Mesendoderm (in vitro differentiated cells): Measurements from ENCODE around the gene FRZB.

Experiments
- DNase-seq: peaks from one replicate; pipeline ENCODE4 v3.0.0; 2013
- H2AK5ac ChIP-seq: 2 replicates; pipeline ENCODE4 v1.6.1; 2013; ENCODE audit warnings: low read length, inconsistent platforms
- H2BK120ac ChIP-seq: 2 replicates; pipeline ENCODE4 v1.6.1; 2013; ENCODE audit warnings: low read depth, mild to moderate bottlenecking, low read length, moderate library complexity, mixed read lengths
- H2BK15ac ChIP-seq: replicated peaks from 2 replicates; pipeline ENCODE4 v1.6.1; 2013; ENCODE audit warnings: low read depth, mild to moderate bottlenecking, moderate library complexity
- H2BK5ac ChIP-seq: 2 replicates; pipeline ENCODE4 v1.6.1; 2013; ENCODE audit warnings: low read length, inconsistent platforms
- H3K18ac ChIP-seq: 2 replicates; pipeline ENCODE4 v1.6.1; 2013; ENCODE audit warnings: mild to moderate bottlenecking, low read length, mixed read lengths
- H3K23ac ChIP-seq: one replicate; pipeline ENCODE4 v1.6.1; 2013; ENCODE audit warnings: low read length
- H3K27ac ChIP-seq: 2 replicates; pipeline ENCODE4 v1.5.1; 2013; ENCODE audit warnings: low read depth, mild to moderate bottlenecking, inconsistent platforms, low read length, moderate library complexity
- H3K27me3 ChIP-seq: 2 replicates; pipeline ENCODE4 v1.6.1; 2013; ENCODE audit warnings: low read length, control low read depth, mild to moderate bottlenecking, inconsistent platforms; ENCODE audit not compliant: insufficient read depth, poor library complexity
- H3K36me3 ChIP-seq: 2 replicates; pipeline ENCODE4 v1.6.1; 2013; ENCODE audit warnings: low read length, inconsistent platforms; ENCODE audit not compliant: control insufficient read depth, insufficient read depth
- H3K4ac ChIP-seq: one replicate; pipeline ENCODE4 v1.6.1; 2013; ENCODE audit warnings: low read depth, mild to moderate bottlenecking, low read length, moderate library complexity
- H3K4me1 ChIP-seq: 2 replicates; pipeline ENCODE4 v1.6.1; 2013; ENCODE audit warnings: low read depth, low read length, inconsistent platforms; ENCODE audit not compliant: control insufficient read depth
- H3K4me2 ChIP-seq: 2 replicates; pipeline ENCODE4 v1.6.1; 2013; ENCODE audit warnings: low read length
- H3K4me3 ChIP-seq: 2 replicates; pipeline ENCODE4 v1.5.1; 2013; ENCODE audit warnings: mild to moderate bottlenecking, low read length
- H3K56ac ChIP-seq: one replicate; pipeline ENCODE4 v1.6.1; 2013; ENCODE audit warnings: low read length
- H3K79me1 ChIP-seq: 2 replicates; pipeline ENCODE4 v1.6.1; 2013; ENCODE audit warnings: low read length, inconsistent platforms
- H3K79me2 ChIP-seq: 2 replicates; pipeline ENCODE4 v1.6.1; 2013; ENCODE audit warnings: mild to moderate bottlenecking, low read length; ENCODE audit not compliant: control insufficient read depth, insufficient read depth
- H3K9ac ChIP-seq: 2 replicates; pipeline ENCODE4 v1.6.1; 2013; ENCODE audit warnings: low read length, inconsistent platforms
- H4K5ac ChIP-seq: one replicate; pipeline ENCODE4 v1.6.1; 2013; ENCODE audit warnings: low read length
- H4K8ac ChIP-seq: one replicate; pipeline ENCODE4 v1.6.1; 2013; ENCODE audit warnings: low read depth, mild to moderate bottlenecking, control low read depth, low read length, moderate library complexity
- WGBS: extraction: QIAGEN DNeasy Blood & Tissue Kit; methylation state at CpG from one replicate; pipeline ENCODE4 v1.1.7; 2013; ENCODE audit warnings: low lambda C conversion rate, missing lambda C conversion rate; ENCODE audit not compliant: insufficient coverage; ENCODE audit errors: extremely low coverage; 5-methylcytosine and 5-hydroxymethylcytosine counted together

Gene FRZB

GRCh38 chr2:182863642-182864041 lies 2.8 kb downstream of the FRZB start:
- H4K8ac ChIP-seq: no peak overlapping the region
- no peak overlapping the region for H3K4me2 ChIP-seq
- no peak overlapping the region for H3K23ac ChIP-seq
- no peak overlapping the region for H4K5ac ChIP-seq
- H3K27me3 ChIP-seq: peaks cover 3% of the 10 kb centered on the region
- no peak overlapping the region for H2AK5ac ChIP-seq
- H2BK5ac ChIP-seq: no peak overlapping the region
- H2BK120ac ChIP-seq: no peak overlapping the region
- H2BK15ac ChIP-seq: no peak overlapping the region
- no peak overlapping the region for H3K18ac ChIP-seq
- H3K36me3 ChIP-seq: no peaks in the 10 kb centered on the region
- DNase-seq: no peak
- no peak overlapping the region for H3K4me3 ChIP-seq
- no peaks in the 10 kb centered on the region for H3K79me1 ChIP-seq
- no peak overlapping the region for H3K56ac ChIP-seq
- H3K4ac ChIP-seq: no peak overlapping the region
- no peaks in the 10 kb centered on the region for H3K79me2 ChIP-seq
- no peak overlapping the region for H3K9ac ChIP-seq
- no peak overlapping the region for H3K27ac ChIP-seq
- peaks cover 10% of the 10 kb centered on the region for H3K4me1 ChIP-seq

- no peak overlapping the region for H4K5ac ChIP-seq
- H3K27me3 ChIP-seq: peaks cover 3% of the 10 kb centered on the region
- no peak overlapping the region for H3K9ac ChIP-seq
- no peak overlapping the region for H3K4me2 ChIP-seq
- no peak overlapping the region for H2BK120ac ChIP-seq
- DNase-seq: no peak
- no peak overlapping the region for H4K8ac ChIP-seq
- H3K4ac ChIP-seq: no peak overlapping the region
- H2AK5ac ChIP-seq: no peak overlapping the region
- no peak overlapping the region for H2BK15ac ChIP-seq
- H3K56ac ChIP-seq: peak overlapping the region; percentile 17
- no peaks in the 10 kb centered on the region for H3K79me2 ChIP-seq
- no peaks in the 10 kb centered on the region for H3K79me1 ChIP-seq
- no peak overlapping the region for H3K23ac ChIP-seq
- H2BK5ac ChIP-seq: no peak overlapping the region
- peak overlapping the region; percentile 86 for H3K18ac ChIP-seq
- H3K27ac ChIP-seq: no peak overlapping the region
- H3K4me1 ChIP-seq: peaks cover 4% of the 10 kb centered on the region
- H3K4me3 ChIP-seq: no peak overlapping the region
- WGBS: no CpG with 5 or more reads among the region's 5 CpGs
- no peaks in the 10 kb centered on the region for H3K36me3 ChIP-seq
These were observed 4.3 kb downstream of the FRZB start for GRCh38 chr2:182862091-182862490.

- Histone ChIP-seq H3K36me3 (no peaks in the 10 kb centered on the region), H3K79me2 (no peaks in the 10 kb centered on the region), H3K23ac (no peak overlapping the region), H3K56ac (no peak overlapping the region), H3K18ac (no peak overlapping the region), H3K27ac (peak overlapping the region; percentile 48), H3K79me1 (no peaks in the 10 kb centered on the region), H2BK120ac (no peak overlapping the region), H3K4me3 (no peak overlapping the region), H4K8ac (no peak overlapping the region), H3K9ac (no peak overlapping the region), H4K5ac (no peak overlapping the region), H2AK5ac (no peak overlapping the region), H3K4ac (no peak overlapping the region), H3K4me2 (no peak overlapping the region), H3K27me3 (peaks cover 3% of the 10 kb centered on the region), H2BK5ac (no peak overlapping the region), H3K4me1 (peaks cover 2% of the 10 kb centered on the region), H2BK15ac (no peak overlapping the region)
- DNase-seq: peak; percentile 83
- no CpG with 5 or more reads among the region's 2 CpGs for WGBS
These were observed 5.6 kb downstream of the FRZB start for GRCh38 chr2:182860858-182861257.

GRCh38 chr2:182858671-182859070 lies 7.8 kb downstream of the FRZB start:
- Histone ChIP-seq H3K79me2 (no peaks in the 10 kb centered on the region), H4K8ac (no peak overlapping the region), H4K5ac (no peak overlapping the region), H3K23ac (no peak overlapping the region), H3K18ac (no peak overlapping the region), H3K56ac (no peak overlapping the region), H3K27ac (no peak overlapping the region), H3K4ac (no peak overlapping the region), H3K36me3 (no peaks in the 10 kb centered on the region), H2BK5ac (no peak overlapping the region), H3K27me3 (no peaks in the 10 kb centered on the region), H2AK5ac (no peak overlapping the region), H2BK15ac (no peak overlapping the region), H3K79me1 (no peaks in the 10 kb centered on the region), H3K4me1 (peaks cover 2% of the 10 kb centered on the region), H2BK120ac (no peak overlapping the region), H3K4me2 (no peak overlapping the region), H3K4me3 (no peak overlapping the region), H3K9ac (no peak overlapping the region)
- no peak for DNase-seq
- WGBS: no CpG with 5 or more reads among the region's 3 CpGs

- H3K18ac ChIP-seq: no peak overlapping the region
- no peak overlapping the region for H2AK5ac ChIP-seq
- H3K4me1 ChIP-seq: no peaks in the 10 kb centered on the region
- H3K4me3 ChIP-seq: no peak overlapping the region
- no peak overlapping the region for H2BK120ac ChIP-seq
- no peak overlapping the region for H3K9ac ChIP-seq
- no peak overlapping the region for H4K8ac ChIP-seq
- no peak overlapping the region for H3K27ac ChIP-seq
- no peak overlapping the region for H3K56ac ChIP-seq
- H3K79me2 ChIP-seq: no peaks in the 10 kb centered on the region
- H4K5ac ChIP-seq: no peak overlapping the region
- no peak overlapping the region for H2BK5ac ChIP-seq
- H3K4me2 ChIP-seq: no peak overlapping the region
- no CpG with 5 or more reads among the region's 2 CpGs for WGBS
- H3K4ac ChIP-seq: no peak overlapping the region
- no peaks in the 10 kb centered on the region for H3K27me3 ChIP-seq
- no peaks in the 10 kb centered on the region for H3K36me3 ChIP-seq
- no peaks in the 10 kb centered on the region for H3K79me1 ChIP-seq
- H2BK15ac ChIP-seq: no peak overlapping the region
- H3K23ac ChIP-seq: no peak overlapping the region
- no peak for DNase-seq
These were observed 11.1 kb downstream of the FRZB start for GRCh38 chr2:182855376-182855775.

GRCh38 chr2:182854375-182855105 lies 11.9 kb downstream of the FRZB start:
- no peak overlapping the region for H4K8ac ChIP-seq
- no peak overlapping the region for H3K27ac ChIP-seq
- H3K56ac ChIP-seq: no peak overlapping the region
- no peaks in the 10 kb centered on the region for H3K4me1 ChIP-seq
- DNase-seq: no peak
- no peak overlapping the region for H3K4ac ChIP-seq
- H4K5ac ChIP-seq: no peak overlapping the region
- WGBS: no CpG with 5 or more reads among the region's 5 CpGs
- H2BK120ac ChIP-seq: no peak overlapping the region
- H3K18ac ChIP-seq: no peak overlapping the region
- H3K79me1 ChIP-seq: no peaks in the 10 kb centered on the region
- no peak overlapping the region for H3K9ac ChIP-seq
- H3K79me2 ChIP-seq: no peaks in the 10 kb centered on the region
- H3K36me3 ChIP-seq: no peaks in the 10 kb centered on the region
- H2AK5ac ChIP-seq: no peak overlapping the region
- no peak overlapping the region for H2BK15ac ChIP-seq
- H3K27me3 ChIP-seq: no peaks in the 10 kb centered on the region
- H2BK5ac ChIP-seq: no peak overlapping the region
- no peak overlapping the region for H3K4me2 ChIP-seq
- H3K23ac ChIP-seq: no peak overlapping the region
- no peak overlapping the region for H3K4me3 ChIP-seq
